ENCODE results near the gene MTREX.

DNA sequence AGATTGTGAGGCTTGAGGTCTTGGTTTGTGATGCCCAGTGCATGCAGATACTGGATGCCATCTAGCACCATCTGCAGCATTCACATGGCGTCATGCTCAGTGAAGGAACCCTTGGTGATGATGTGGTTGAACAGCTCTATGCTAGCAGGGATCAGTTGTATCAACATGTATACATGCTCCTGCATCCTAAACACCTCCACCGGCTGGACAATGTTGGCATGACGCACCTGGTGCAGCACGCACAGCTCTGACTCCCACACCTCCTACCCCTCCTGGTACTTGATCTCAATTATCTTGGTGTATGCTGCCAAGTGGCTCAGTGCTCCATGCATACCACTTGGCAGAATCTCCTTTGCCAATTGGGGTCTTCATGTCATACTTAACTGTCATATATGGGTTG, 49.1 kb downstream of the MTREX start:
- TF ChIP-seq CTCF (IDR thresholded peaks at IDR 0.05) (no peak), POLR2AphosphoS5 (IDR thresholded peaks at IDR 0.05; ENCODE audit: insufficient read depth in 1 of 2, low read depth in 1 of 2) (no peak)

Measured in vagina (tissue), 2 donors.